Gastroesophageal sphincter (tissue), 4 donors: ENCODE results near the gene SPATA17. TPM values are rescaled to one million over a fixed set of nuclear protein-coding genes. Genes with fewer than 3 reads are reported as not detected.
"Not testable (repeated sequence)": the region's sequence is repeated elsewhere in the genome, so short reads cannot be mapped to it uniquely, and the experiment has no call there.

Source experiments
- ATAC-seq: fragments of 150-250 bp; one replicate; pipeline ENCODE4 v1.9.1; 2016; ENCODE audit warnings: mild to moderate bottlenecking, moderate library complexity
- H3K27ac ChIP-seq, 4 donors: fragments of 200-600 bp; sonication (generic) in 3 of 4; 1 replicate in 3 of 4; 2 replicates in 1 of 4; pipeline ENCODE4 v1.5.1; 2016 to 2019
- H3K27me3 ChIP-seq: fragments of 200-600 bp; sonication (generic); one replicate; pipeline ENCODE4 v1.5.1; 2019
- H3K36me3 ChIP-seq, 2 donors: fragments of 200-600 bp; sonication (generic); one replicate each; pipeline ENCODE4 v1.5.1; 2019; ENCODE audit warnings: control low read depth in 1 of 2
- H3K4me1 ChIP-seq, 3 donors: fragments of 200-600 bp; sonication (generic); 1 replicate in 2 of 3; 2 replicates in 1 of 3; pipeline ENCODE4 v1.5.1; 2016 to 2019; ENCODE audit warnings: control low read depth in 2 of 3
- H3K4me3 ChIP-seq, 2 donors: fragments of 200-600 bp; sonication (generic); one replicate each; pipeline ENCODE4 v1.5.1; 2019; ENCODE audit warnings: mild to moderate bottlenecking in 1 of 2, moderate library complexity in 1 of 2
- H3K9me3 ChIP-seq, 3 donors: fragments of 200-600 bp; sonication (generic); one replicate each; pipeline ENCODE4 v1.5.1; 2017 to 2019; ENCODE audit warnings: control low read depth in 2 of 3
- EP300 ChIP-seq: sonication (generic); formaldehyde crosslinking; IDR thresholded peaks from one replicate; pipeline ENCODE4 v1.6.1; 2017; ENCODE audit warnings: antibody characterized with exemption, mild to moderate bottlenecking
- POLR2A ChIP-seq, 2 donors: fragments of 450-650 bp; IDR thresholded peaks; one replicate each; pipeline ENCODE4 v1.6.1; 2017; ENCODE audit warnings: antibody characterized with exemption in 2 of 2, mild to moderate bottlenecking in 2 of 2, moderate library complexity in 1 of 2
- POLR2AphosphoS5 ChIP-seq: sonication (generic); formaldehyde crosslinking; IDR thresholded peaks from one replicate; pipeline ENCODE4 v1.6.1; 2017; ENCODE audit warnings: antibody characterized with exemption
- WGBS, 2 donors: methylation state at CpG; one replicate each; pipeline ENCODE4 v1.1.5; 2018; ENCODE audit warnings: low coverage in 1 of 2; 5-methylcytosine and 5-hydroxymethylcytosine counted together
- total RNA-seq, 4 donors: library from RNA; depleted of rRNA; stranded (reverse); fragments of >200 nt; gene quantifications; one replicate each; pipeline ENCODE4 v1.1.0, GENCODE V29; 2016
- TF ChIP-seq, protein P1 (sequence below), 4 experiments: fragments of 200-600 bp in 2 of 4; fragments of 450-650 bp in 2 of 4; sonication (generic) in 1 of 4; IDR thresholded peaks; one replicate each; pipeline ENCODE4 v1.5.1; 2017 to 2019; ENCODE audit warnings: antibody characterized with exemption in 4 of 4, mild to moderate bottlenecking in 2 of 4, moderate library complexity in 2 of 4

Gene SPATA17, protein sequence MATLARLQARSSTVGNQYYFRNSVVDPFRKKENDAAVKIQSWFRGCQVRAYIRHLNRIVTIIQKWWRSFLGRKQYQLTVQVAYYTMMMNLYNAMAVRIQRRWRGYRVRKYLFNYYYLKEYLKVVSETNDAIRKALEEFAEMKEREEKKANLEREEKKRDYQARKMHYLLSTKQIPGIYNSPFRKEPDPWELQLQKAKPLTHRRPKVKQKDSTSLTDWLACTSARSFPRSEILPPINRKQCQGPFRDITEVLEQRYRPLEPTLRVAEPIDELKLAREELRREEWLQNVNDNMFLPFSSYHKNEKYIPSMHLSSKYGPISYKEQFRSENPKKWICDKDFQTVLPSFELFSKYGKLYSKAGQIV
- total RNA-seq, result under 1 TPM in 3 of 4 donors, not detected in 1; 0.13 to 0.62 (median 0.19) TPM

DNA sequence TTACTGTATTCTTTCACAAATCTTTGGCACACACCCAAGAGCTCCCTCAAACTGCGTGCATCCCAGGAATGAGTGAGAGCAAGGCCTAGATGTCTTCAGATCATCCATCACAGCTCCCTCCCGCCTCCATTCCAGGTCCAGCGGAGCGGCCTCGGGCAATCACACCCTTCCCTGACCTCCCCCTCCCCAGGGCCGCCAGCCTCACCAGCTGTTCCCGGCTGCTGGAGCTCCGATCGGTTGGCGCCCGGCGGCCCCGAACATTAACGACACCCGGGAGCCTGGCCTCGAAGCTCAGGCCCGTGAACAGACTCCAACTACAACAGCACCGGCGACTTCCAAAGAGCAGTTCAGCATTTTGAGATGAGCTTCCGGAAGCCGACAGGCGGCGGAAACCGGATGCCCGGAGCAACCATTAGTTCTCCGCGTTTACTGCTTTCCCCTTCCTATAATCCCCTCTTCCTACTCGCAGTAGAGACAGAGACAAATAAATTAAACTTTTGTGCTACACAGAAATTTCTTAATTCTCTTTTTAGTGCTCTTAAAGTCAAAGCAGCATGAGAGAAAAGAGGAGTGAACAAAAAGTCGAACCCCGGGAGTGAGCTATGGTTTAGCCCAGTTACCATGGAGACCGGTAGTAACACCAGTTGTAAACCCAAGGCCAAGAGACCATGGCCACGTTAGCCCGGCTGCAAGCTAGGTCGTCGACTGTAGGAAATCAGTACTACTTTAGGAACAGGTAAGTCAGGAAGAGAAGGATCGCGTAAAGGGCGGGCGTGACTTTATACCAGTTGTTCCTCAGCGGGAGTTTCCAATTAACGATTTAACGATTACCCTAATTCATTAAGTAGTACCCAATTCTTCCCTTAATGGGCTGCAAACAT, at the start of gene SPATA17, which contains the start of gene GPATCH2:
TSS of gene SPATA17 (plus strand) at position 634 of the 881 bp plus-strand sequence. CDS start at position 669, 35 bp downstream.
TSS of gene GPATCH2 (minus strand) at position 380 of the 881 bp plus-strand sequence. CDS start at position 261, 119 bp downstream.
- ATAC-seq, result peak; percentile 95
- TF ChIP-seq POLR2A (IDR thresholded peaks at IDR 0.05) (peak; percentile 25 to 26), POLR2AphosphoS5 (peak; percentile 29), EP300 (no peak)
- TF ChIP-seq, protein P1, sequence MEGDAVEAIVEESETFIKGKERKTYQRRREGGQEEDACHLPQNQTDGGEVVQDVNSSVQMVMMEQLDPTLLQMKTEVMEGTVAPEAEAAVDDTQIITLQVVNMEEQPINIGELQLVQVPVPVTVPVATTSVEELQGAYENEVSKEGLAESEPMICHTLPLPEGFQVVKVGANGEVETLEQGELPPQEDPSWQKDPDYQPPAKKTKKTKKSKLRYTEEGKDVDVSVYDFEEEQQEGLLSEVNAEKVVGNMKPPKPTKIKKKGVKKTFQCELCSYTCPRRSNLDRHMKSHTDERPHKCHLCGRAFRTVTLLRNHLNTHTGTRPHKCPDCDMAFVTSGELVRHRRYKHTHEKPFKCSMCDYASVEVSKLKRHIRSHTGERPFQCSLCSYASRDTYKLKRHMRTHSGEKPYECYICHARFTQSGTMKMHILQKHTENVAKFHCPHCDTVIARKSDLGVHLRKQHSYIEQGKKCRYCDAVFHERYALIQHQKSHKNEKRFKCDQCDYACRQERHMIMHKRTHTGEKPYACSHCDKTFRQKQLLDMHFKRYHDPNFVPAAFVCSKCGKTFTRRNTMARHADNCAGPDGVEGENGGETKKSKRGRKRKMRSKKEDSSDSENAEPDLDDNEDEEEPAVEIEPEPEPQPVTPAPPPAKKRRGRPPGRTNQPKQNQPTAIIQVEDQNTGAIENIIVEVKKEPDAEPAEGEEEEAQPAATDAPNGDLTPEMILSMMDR (IDR thresholded peaks at IDR 0.05), result peak; percentile 12 to 58 (median 44)
- whole genome bisulfite sequencing, 2 donors, result 0 to 1% methylated on average over 21 to 26 of the region's 42 CpGs
- H3K4me1 ChIP-seq, result peaks cover 3 to 47% (median 11%) of the 10 kb centered on the region in 3 donors
- H3K9me3 ChIP-seq, result no peaks in the 10 kb centered on the region
- no peaks in the 10 kb centered on the region for H3K36me3 ChIP-seq
- peak within 1 kb of the TSS; percentile 69 to 88 (median 86) for H3K27ac ChIP-seq
- peak within 1 kb of the TSS; percentile 66 to 79 for H3K4me3 ChIP-seq
- no peaks in the 10 kb centered on the region for H3K27me3 ChIP-seq

- H3K4me3 ChIP-seq, H3K4me1 ChIP-seq, H3K9me3 ChIP-seq, H3K27me3 ChIP-seq, H3K27ac ChIP-seq, ATAC-seq: not testable (repeated sequence)
- WGBS, 2 donors, result 63 to 95% methylated on average over 1 to 5 of the region's 5 CpGs
- peaks cover 0 to 14% of the 10 kb centered on the region in 2 donors for H3K36me3 ChIP-seq
Measured at GRCh38 chr1:217584286-217584811, 46.8 kb upstream of the SPATA17 start.

DNA sequence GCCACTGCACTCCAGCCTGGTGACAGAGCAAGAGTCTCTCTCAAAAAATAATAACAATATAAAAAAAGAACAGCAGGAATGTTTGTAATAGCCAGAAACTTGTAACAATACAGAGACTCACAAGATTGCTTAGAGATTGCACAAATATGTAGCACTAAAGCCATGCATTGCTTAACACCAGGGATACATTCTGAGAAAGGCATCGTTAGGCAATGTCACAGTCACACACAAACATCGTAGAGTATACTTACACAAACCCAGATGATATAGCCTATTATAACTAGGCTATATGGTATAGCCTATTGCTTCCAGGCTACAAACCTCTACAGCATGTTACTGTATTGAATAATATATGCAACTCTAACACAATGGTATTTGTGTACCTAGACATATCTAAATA, 45.6 kb upstream of the SPATA17 start:
- TF ChIP-seq EP300 (no peak), POLR2AphosphoS5 (no peak), POLR2A (IDR thresholded peaks at IDR 0.05) (no peak)
- TF ChIP-seq, protein P1 (IDR thresholded peaks at IDR 0.05), result no peak
- Histone ChIP-seq H3K4me3 (no peak overlapping the region), H3K9me3 (no peaks in the 10 kb centered on the region), H3K27me3 (no peaks in the 10 kb centered on the region), H3K4me1 (no peaks in the 10 kb centered on the region), H3K27ac (no peak overlapping the region), H3K36me3 (peaks cover 0 to 14% of the 10 kb centered on the region in 2 donors)
- ATAC-seq, result no peak
- 89 to 90% methylated on average over 2 of the region's 2 CpGs for WGBS, 2 donors

DNA sequence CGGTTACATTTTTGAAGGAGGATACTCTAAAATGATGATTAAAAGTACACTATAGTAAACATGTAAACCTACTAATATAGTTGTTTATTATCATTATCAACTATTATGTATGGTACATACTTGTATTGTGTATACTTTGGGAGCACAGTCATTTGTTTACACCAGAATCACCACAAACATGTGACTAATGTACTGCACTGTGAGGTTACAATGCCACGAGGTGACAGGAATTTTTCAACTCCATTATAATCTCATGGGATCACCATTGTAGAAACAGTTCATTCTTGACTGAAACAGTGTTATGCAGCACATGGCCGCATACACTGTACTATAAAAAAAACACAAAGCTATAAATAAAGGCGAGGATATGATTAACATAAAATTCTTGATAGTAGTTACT, 44.6 kb upstream of the SPATA17 start:
- Histone ChIP-seq H3K36me3 (peaks cover 0 to 8% of the 10 kb centered on the region in 2 donors), H3K4me1 (no peaks in the 10 kb centered on the region), H3K9me3 (no peaks in the 10 kb centered on the region), H3K4me3 (no peak overlapping the region), H3K27me3 (no peaks in the 10 kb centered on the region), H3K27ac (no peak overlapping the region)
- ATAC-seq, result no peak
- TF ChIP-seq EP300, result no peak
- TF ChIP-seq, protein P1 (IDR thresholded peaks at IDR 0.05), result no peak
- TF ChIP-seq POLR2A (IDR thresholded peaks at IDR 0.05), result no peak
- no peak for TF ChIP-seq POLR2AphosphoS5
- WGBS, 2 donors, result 74 to 81% methylated on average over 4 of the region's 4 CpGs

DNA sequence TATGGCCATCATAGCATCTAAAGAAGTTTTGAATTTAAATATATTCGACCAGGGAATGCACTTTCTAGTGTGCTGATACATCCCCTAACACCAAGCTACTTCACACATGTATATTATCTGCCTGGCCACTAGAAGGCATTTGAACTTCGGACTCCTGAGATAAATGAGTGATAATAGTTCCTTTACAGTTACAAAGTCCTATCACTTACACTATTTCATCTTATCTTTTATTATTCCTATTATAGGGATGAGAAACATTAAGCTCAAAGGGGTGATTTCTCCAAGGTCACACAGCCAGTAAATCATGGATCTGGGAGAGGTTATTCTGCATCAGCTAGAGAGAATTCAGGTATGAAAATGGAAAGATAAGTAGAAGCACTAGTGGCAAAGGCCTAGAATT, 40.5 kb upstream of the SPATA17 start:
- 86 to 92% methylated on average over 2 of the region's 2 CpGs for WGBS, 2 donors
- H3K4me3 ChIP-seq, result no peak overlapping the region
- no peaks in the 10 kb centered on the region for H3K9me3 ChIP-seq
- no peaks in the 10 kb centered on the region for H3K27me3 ChIP-seq
- H3K36me3 ChIP-seq, result peaks cover 0 to 14% of the 10 kb centered on the region in 2 donors
- no peak for ATAC-seq
- no peak overlapping the region for H3K27ac ChIP-seq
- TF ChIP-seq POLR2AphosphoS5 (no peak), EP300 (no peak), POLR2A (IDR thresholded peaks at IDR 0.05) (no peak)
- TF ChIP-seq, protein P1 (IDR thresholded peaks at IDR 0.05), result no peak
- H3K4me1 ChIP-seq, result no peaks in the 10 kb centered on the region
